Transverse colon (tissue), 4 donors: Measurements from ENCODE around the gene KAZN.

Experiments used
- EP300 ChIP-seq: sonication (generic); formaldehyde crosslinking; IDR thresholded peaks from one replicate; pipeline ENCODE4 v1.6.1; 2017; ENCODE audit warnings: antibody characterized with exemption, low read depth
- POLR2A ChIP-seq: fragments of 450-650 bp; IDR thresholded peaks from one replicate; pipeline ENCODE4 v1.6.1; 2016; ENCODE audit warnings: antibody characterized with exemption, mild to moderate bottlenecking, moderate library complexity
- POLR2AphosphoS5 ChIP-seq, 3 donors: sonication (generic); formaldehyde crosslinking; IDR thresholded peaks; one replicate each; pipeline ENCODE4 v1.6.1; 2016; ENCODE audit warnings: antibody characterized with exemption in 3 of 3
- TF ChIP-seq, protein P1 (sequence below), 5 experiments: fragments of 200-600 bp in 3 of 5; fragments of 450-650 bp in 2 of 5; sonication (generic) in 3 of 5; IDR thresholded peaks; 1 replicate in 2 of 5; 2 replicates in 3 of 5; pipeline ENCODE4 v1.5.1; 2016 to 2017; ENCODE audit warnings: antibody characterized with exemption in 5 of 5, inconsistent platforms in 3 of 5, mild to moderate bottlenecking in 2 of 5, moderate library complexity in 1 of 5

- TF ChIP-seq, protein P1, sequence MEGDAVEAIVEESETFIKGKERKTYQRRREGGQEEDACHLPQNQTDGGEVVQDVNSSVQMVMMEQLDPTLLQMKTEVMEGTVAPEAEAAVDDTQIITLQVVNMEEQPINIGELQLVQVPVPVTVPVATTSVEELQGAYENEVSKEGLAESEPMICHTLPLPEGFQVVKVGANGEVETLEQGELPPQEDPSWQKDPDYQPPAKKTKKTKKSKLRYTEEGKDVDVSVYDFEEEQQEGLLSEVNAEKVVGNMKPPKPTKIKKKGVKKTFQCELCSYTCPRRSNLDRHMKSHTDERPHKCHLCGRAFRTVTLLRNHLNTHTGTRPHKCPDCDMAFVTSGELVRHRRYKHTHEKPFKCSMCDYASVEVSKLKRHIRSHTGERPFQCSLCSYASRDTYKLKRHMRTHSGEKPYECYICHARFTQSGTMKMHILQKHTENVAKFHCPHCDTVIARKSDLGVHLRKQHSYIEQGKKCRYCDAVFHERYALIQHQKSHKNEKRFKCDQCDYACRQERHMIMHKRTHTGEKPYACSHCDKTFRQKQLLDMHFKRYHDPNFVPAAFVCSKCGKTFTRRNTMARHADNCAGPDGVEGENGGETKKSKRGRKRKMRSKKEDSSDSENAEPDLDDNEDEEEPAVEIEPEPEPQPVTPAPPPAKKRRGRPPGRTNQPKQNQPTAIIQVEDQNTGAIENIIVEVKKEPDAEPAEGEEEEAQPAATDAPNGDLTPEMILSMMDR (IDR thresholded peaks at IDR 0.05) = no peak
- TF ChIP-seq POLR2AphosphoS5 (IDR thresholded peaks at IDR 0.05) = no peak
- TF ChIP-seq POLR2A = no peak
- TF ChIP-seq EP300 = no peak
These were observed 327.7 kb downstream of the KAZN start for GRCh38 chr1:14926229-14926628.
